Smooth muscle cell (in vitro differentiated cells): Measurements from ENCODE around the gene NSRP1. TPM values are rescaled to one million over a fixed set of nuclear protein-coding genes. Genes with fewer than 3 reads are reported as not detected.

Source experiments
- DNase-seq: peaks from one replicate; lab custom pipeline; 2025; ENCODE audit not compliant: unreplicated experiment; lab: John Stamatoyannopoulos, UW
- H2AFZ ChIP-seq: fragments of 200-600 bp; sonication (generic); 2 replicates; pipeline ENCODE4 v1.6.0; 2016; ENCODE audit warnings: antibody characterized with exemption, low read depth, mild to moderate bottlenecking
- H3F3A ChIP-seq: fragments of 200-600 bp; sonication (generic); 2 replicates; pipeline ENCODE4 v1.6.0; 2017; ENCODE audit warnings: antibody characterized with exemption, low read depth
- H3K27ac ChIP-seq: fragments of 200-600 bp; sonication (generic); 2 replicates; pipeline ENCODE4 v1.5.1; 2016; ENCODE audit warnings: low read depth, mild to moderate bottlenecking
- H3K27me3 ChIP-seq: fragments of 200-600 bp; sonication (generic); 2 replicates; pipeline ENCODE4 v1.6.1; 2016; ENCODE audit warnings: low read depth, mild to moderate bottlenecking
- H3K36me3 ChIP-seq: fragments of 200-600 bp; sonication (generic); 2 replicates; pipeline ENCODE4 v1.5.1; 2016; ENCODE audit warnings: low read depth
- H3K4me1 ChIP-seq: fragments of 200-600 bp; sonication (generic); 2 replicates; pipeline ENCODE4 v1.5.1; 2016; ENCODE audit warnings: low read depth
- H3K4me2 ChIP-seq: fragments of 200-600 bp; sonication (generic); 2 replicates; pipeline ENCODE4 v1.6.0; 2016; ENCODE audit warnings: mild to moderate bottlenecking
- H3K4me3 ChIP-seq: fragments of 200-600 bp; sonication (generic); 2 replicates; pipeline ENCODE4 v1.5.1; 2016; ENCODE audit warnings: mild to moderate bottlenecking
- H3K79me2 ChIP-seq: fragments of 200-600 bp; sonication (generic); 2 replicates; pipeline ENCODE4 v1.6.0; 2016; ENCODE audit warnings: low read depth, mild to moderate bottlenecking
- H3K9ac ChIP-seq: fragments of 200-600 bp; sonication (generic); 2 replicates; pipeline ENCODE4 v1.6.0; 2016; ENCODE audit warnings: low read depth
- H3K9me3 ChIP-seq: fragments of 200-600 bp; sonication (generic); replicated peaks from 2 replicates; pipeline ENCODE4 v1.5.1; 2016; ENCODE audit warnings: low read depth
- H4K20me1 ChIP-seq: fragments of 200-600 bp; sonication (generic); 2 replicates; pipeline ENCODE4 v1.6.0; 2016; ENCODE audit warnings: low read depth
- WGBS: methylation state at CpG from one replicate; pipeline ENCODE4 v1.1.7; 2016; ENCODE audit warnings: low lambda C conversion rate; 5-methylcytosine and 5-hydroxymethylcytosine counted together
- polyA plus RNA-seq: library from polyadenylated mRNA; unstranded; fragments of >200 nt; fragmentation: Nextera tagmentation; extraction: Ambion mirVana; gene quantifications from 2 replicates; pipeline ENCODE4 v1.2.1, GENCODE V29; 2016
- total RNA-seq: library from RNA; depleted of rRNA; stranded (reverse); fragments of >200 nt; gene quantifications from 2 replicates; pipeline ENCODE4 v1.2.3, GENCODE V29; 2014
- TF ChIP-seq, protein P1 (sequence below): fragments of 200-600 bp; sonication (generic); IDR thresholded peaks from 2 replicates; pipeline ENCODE4 v1.5.1; 2017; ENCODE audit warnings: borderline replicate concordance, mild to moderate bottlenecking, antibody characterized with exemption; ENCODE audit not compliant: insufficient read depth, poor library complexity, severe bottlenecking

The NSRP1 gene
- total and polyA plus RNA-seq, 2 experiments from 2014 or later: 4.9 to 31.4 TPM

DNA sequence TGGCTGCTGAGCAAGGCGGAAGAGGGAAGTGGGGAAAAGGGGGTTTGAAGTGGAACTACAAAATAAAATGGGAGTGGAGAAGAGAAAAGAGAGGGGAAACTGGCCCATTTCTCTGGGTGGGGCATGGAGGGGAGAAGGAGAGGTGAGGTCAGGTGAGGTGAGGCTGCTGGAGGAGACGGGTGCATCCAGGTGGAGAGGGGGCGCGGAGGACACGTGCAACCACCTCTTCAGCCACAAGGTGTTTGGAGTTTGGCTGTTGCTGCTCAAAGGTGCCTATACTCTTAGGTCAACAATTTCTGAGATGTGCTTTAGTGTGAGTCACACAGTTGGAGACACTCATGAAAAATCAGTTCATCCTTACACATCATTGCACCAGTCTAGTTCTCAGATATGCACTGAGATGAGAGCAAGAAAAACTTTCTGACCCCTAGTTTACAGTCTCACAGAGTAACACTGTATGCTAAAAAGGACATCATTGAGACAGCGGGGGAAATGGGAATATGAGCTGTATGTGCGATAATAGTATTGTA, 114.0 kb downstream of the NSRP1 start:
- Histone ChIP-seq H4K20me1 (no peaks in the 10 kb centered on the region), H3K9ac (no peak overlapping the region), H3K27me3 (peaks cover 65% of the 10 kb centered on the region), H3K4me1 (peaks cover 5% of the 10 kb centered on the region), H3K79me2 (no peaks in the 10 kb centered on the region), H3K36me3 (no peaks in the 10 kb centered on the region), H3K9me3 (no peaks in the 10 kb centered on the region), H3K27ac (no peak overlapping the region), H2AFZ (no peak overlapping the region), H3F3A (no peaks in the 10 kb centered on the region), H3K4me2 (no peak overlapping the region), H3K4me3 (no peak overlapping the region)
- TF ChIP-seq, protein P1, sequence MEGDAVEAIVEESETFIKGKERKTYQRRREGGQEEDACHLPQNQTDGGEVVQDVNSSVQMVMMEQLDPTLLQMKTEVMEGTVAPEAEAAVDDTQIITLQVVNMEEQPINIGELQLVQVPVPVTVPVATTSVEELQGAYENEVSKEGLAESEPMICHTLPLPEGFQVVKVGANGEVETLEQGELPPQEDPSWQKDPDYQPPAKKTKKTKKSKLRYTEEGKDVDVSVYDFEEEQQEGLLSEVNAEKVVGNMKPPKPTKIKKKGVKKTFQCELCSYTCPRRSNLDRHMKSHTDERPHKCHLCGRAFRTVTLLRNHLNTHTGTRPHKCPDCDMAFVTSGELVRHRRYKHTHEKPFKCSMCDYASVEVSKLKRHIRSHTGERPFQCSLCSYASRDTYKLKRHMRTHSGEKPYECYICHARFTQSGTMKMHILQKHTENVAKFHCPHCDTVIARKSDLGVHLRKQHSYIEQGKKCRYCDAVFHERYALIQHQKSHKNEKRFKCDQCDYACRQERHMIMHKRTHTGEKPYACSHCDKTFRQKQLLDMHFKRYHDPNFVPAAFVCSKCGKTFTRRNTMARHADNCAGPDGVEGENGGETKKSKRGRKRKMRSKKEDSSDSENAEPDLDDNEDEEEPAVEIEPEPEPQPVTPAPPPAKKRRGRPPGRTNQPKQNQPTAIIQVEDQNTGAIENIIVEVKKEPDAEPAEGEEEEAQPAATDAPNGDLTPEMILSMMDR: no peak
- 66% methylated on average over 7 of the region's 7 CpGs for whole genome bisulfite sequencing
- DNase-seq: no peak

DNA sequence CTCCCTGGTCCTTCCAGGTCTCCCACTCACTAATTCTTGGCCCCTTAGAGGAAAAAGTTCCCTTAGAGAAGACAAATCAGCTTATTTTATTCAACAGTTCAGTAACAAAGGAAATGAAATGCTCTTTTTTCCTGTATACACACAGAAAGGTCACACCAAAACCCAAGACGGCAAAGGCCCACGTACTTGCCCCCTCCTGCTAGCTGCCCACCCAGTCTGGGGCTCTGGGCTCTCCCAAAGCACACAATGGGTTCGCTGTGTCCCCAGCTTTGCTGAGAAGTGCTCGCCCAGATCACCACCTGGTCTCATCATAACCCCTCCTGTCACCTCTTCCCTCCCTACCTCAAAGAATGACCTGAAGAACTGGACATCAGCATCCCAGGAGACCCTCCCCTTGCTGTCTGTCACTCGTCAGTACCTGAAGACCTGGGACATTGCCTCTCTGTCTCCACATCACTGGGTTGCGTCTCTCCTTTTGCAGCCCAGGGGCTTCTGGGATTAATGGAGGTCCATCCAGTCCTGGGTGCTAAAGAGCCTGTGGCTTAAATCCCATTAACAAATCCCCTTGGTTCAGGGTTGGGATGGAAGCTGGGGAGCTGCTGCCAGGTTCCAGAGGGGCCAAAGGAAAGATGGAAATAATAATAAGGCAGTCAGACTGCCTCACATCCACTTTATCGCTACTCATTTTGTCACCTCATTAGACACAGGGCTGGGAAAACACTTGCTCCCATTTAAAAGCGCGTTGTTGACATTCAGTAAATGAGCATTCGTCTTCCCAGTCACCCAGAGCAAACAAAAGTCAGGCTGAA, 115.6 kb downstream of the NSRP1 start:
- no peaks in the 10 kb centered on the region for H3F3A ChIP-seq
- DNase-seq: no peak
- no peak overlapping the region for H3K4me3 ChIP-seq
- H3K9me3 ChIP-seq: no peaks in the 10 kb centered on the region
- WGBS: 83% methylated on average over 10 of the region's 10 CpGs
- H3K27ac ChIP-seq: no peak overlapping the region
- peaks cover 9% of the 10 kb centered on the region for H3K4me1 ChIP-seq
- no peaks in the 10 kb centered on the region for H3K36me3 ChIP-seq
- peaks cover 79% of the 10 kb centered on the region for H3K27me3 ChIP-seq
- TF ChIP-seq, protein P1: no peak
- no peak overlapping the region for H2AFZ ChIP-seq
- H4K20me1 ChIP-seq: no peaks in the 10 kb centered on the region
- H3K79me2 ChIP-seq: no peaks in the 10 kb centered on the region
- H3K4me2 ChIP-seq: no peak overlapping the region
- no peak overlapping the region for H3K9ac ChIP-seq

DNA sequence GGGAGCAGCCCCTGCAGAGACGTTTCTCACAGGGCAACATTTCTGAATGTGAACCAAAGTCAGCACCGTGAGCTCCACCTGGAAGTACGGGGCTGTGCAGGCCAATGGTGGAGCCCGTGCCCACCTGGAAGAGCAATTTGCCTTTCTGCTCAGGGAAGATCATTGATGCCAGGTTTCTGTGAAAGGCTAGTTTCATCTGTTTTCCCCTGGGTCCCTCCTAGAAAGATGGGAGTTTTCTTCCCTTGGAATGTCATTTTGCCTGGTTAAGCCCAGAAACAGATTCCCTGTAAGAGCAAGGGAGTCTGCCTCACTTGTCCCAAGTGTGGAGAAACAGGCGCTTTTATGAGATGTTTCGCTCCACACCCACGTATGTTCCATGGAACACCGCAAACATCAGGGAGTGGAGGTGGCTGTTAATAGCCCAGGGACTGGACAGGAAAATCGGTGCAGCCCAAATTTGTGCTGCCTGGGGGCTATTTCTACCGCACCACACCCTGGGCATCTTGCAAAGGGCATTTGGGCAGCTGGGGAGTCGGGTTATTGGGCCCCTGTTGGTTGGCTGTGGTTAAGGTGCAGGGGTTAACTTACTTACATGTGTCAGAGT, 116.3 kb downstream of the NSRP1 start:
- WGBS: 74% methylated on average over 11 of the region's 11 CpGs
- Histone ChIP-seq H3K9me3 (no peaks in the 10 kb centered on the region), H3K4me2 (no peak overlapping the region), H3K9ac (no peak overlapping the region), H4K20me1 (no peaks in the 10 kb centered on the region), H3F3A (no peaks in the 10 kb centered on the region), H2AFZ (no peak overlapping the region), H3K4me3 (no peak overlapping the region), H3K4me1 (peaks cover 9% of the 10 kb centered on the region), H3K36me3 (no peaks in the 10 kb centered on the region), H3K27me3 (peaks cover 86% of the 10 kb centered on the region), H3K27ac (no peak overlapping the region), H3K79me2 (no peaks in the 10 kb centered on the region)
- TF ChIP-seq, protein P1: no peak
- DNase-seq: no peak
